Neural cell (in vitro differentiated cells): ENCODE data around the gene RYK. TPM values are rescaled to one million over a fixed set of nuclear protein-coding genes. Genes with fewer than 3 reads are reported as not detected.

Source experiments
- H2AFZ ChIP-seq: fragments of 200-600, 300-800 bp; sonication (generic), shearing (Covaris generic); 2 replicates; pipeline ENCODE4 v1.6.0; 2014; ENCODE audit warnings: low read depth, mild to moderate bottlenecking, antibody characterized with exemption, low read length, moderate library complexity
- H3F3A ChIP-seq: fragments of 200-600 bp; shearing (Covaris generic); 2 replicates; pipeline ENCODE4 v1.6.1; 2016; ENCODE audit warnings: mild to moderate bottlenecking, moderate library complexity, mixed read lengths, antibody characterized with exemption, low read length; ENCODE audit not compliant: insufficient read depth, poor library complexity, severe bottlenecking
- H3K27ac ChIP-seq: fragments of 200-600, 300-800 bp; sonication (generic), shearing (Covaris generic); 2 replicates; pipeline ENCODE4 v1.5.1; 2014; ENCODE audit warnings: mild to moderate bottlenecking, low read length, moderate library complexity
- H3K27me3 ChIP-seq: fragments of 300-800, 200-600 bp; sonication (generic), shearing (Covaris generic); 2 replicates; pipeline ENCODE4 v1.6.0; 2014; ENCODE audit warnings: mild to moderate bottlenecking, low read depth, low read length, moderate library complexity; ENCODE audit not compliant: insufficient read depth
- H3K36me3 ChIP-seq: fragments of 300-800, 200-600 bp; sonication (generic), shearing (Covaris generic); 2 replicates; pipeline ENCODE4 v1.5.1; 2014; ENCODE audit warnings: mild to moderate bottlenecking, antibody characterized with exemption, low read length, moderate library complexity; ENCODE audit not compliant: insufficient read depth
- H3K4me2 ChIP-seq: fragments of 300-800, 200-600 bp; sonication (generic), shearing (Covaris generic); 2 replicates; pipeline ENCODE4 v1.6.0; 2014; ENCODE audit warnings: mild to moderate bottlenecking, low read length
- H3K4me3 ChIP-seq: fragments of 300-800, 200-600 bp; sonication (generic), shearing (Covaris generic); 2 replicates; pipeline ENCODE4 v1.5.1; 2014; ENCODE audit warnings: mild to moderate bottlenecking, low read length, moderate library complexity
- H3K79me2 ChIP-seq: fragments of 200-600 bp; shearing (Covaris generic); replicated peaks from 2 replicates; pipeline ENCODE4 v1.6.0; 2014; ENCODE audit warnings: mild to moderate bottlenecking, low read length, moderate library complexity; ENCODE audit not compliant: insufficient read depth
- H3K9ac ChIP-seq: fragments of 300-800, 200-600 bp; sonication (generic), shearing (Covaris generic); 2 replicates; pipeline ENCODE4 v1.6.1; 2016; ENCODE audit warnings: mild to moderate bottlenecking, low read length, mixed read lengths
- H3K9me2 ChIP-seq: fragments of 200-600 bp; shearing (Covaris generic); 2 replicates; pipeline ENCODE4 v1.6.1; 2016; ENCODE audit warnings: mild to moderate bottlenecking, low read length, mixed read lengths; ENCODE audit not compliant: insufficient read depth
- H3K9me3 ChIP-seq: fragments of 200-600, 300-800 bp; sonication (generic), shearing (Covaris generic); 2 replicates; pipeline ENCODE4 v1.6.1; 2016; ENCODE audit warnings: mild to moderate bottlenecking, mixed run types, low read length, moderate library complexity, mixed read lengths
- H4K20me1 ChIP-seq: fragments of 200-600 bp; shearing (Covaris generic); 2 replicates; pipeline ENCODE4 v1.6.1; 2016; ENCODE audit warnings: mild to moderate bottlenecking, mixed run types; ENCODE audit not compliant: insufficient read depth
- EP300 ChIP-seq: fragments of 450-650 bp; conservative IDR thresholded peaks from 2 replicates; pipeline ENCODE4 v1.6.1; 2014; ENCODE audit warnings: antibody characterized with exemption, mild to moderate bottlenecking, moderate library complexity; ENCODE audit not compliant: poor library complexity, severe bottlenecking
- EZH2 ChIP-seq: fragments of 200-600, 300-800 bp; shearing (Covaris generic), sonication (generic); IDR thresholded peaks from 2 replicates; pipeline ENCODE4 v1.6.1; 2014; ENCODE audit warnings: antibody characterized with exemption, low read length, borderline replicate concordance, mild to moderate bottlenecking; ENCODE audit not compliant: insufficient read depth, poor library complexity, severe bottlenecking
- MXI1 ChIP-seq: fragments of 450-650 bp; conservative IDR thresholded peaks from 2 replicates; pipeline ENCODE4 v1.6.1; 2014; ENCODE audit warnings: antibody characterized with exemption, mild to moderate bottlenecking; ENCODE audit not compliant: poor library complexity, severe bottlenecking
- POLR2AphosphoS5 ChIP-seq: IDR thresholded peaks from 2 replicates; pipeline ENCODE4 v1.6.1; 2012
- RAD21 ChIP-seq: fragments of 450-650 bp; conservative IDR thresholded peaks from 2 replicates; pipeline ENCODE4 v1.6.1; 2014; ENCODE audit warnings: antibody characterized with exemption, mild to moderate bottlenecking, moderate library complexity
- SMC3 ChIP-seq: fragments of 450-650 bp; conservative IDR thresholded peaks from 2 replicates; pipeline ENCODE4 v1.6.1; 2014; ENCODE audit warnings: antibody characterized with exemption, mild to moderate bottlenecking, moderate library complexity; ENCODE audit not compliant: poor library complexity
- TAF1 ChIP-seq: IDR thresholded peaks from 2 replicates; pipeline ENCODE4 v1.6.1; 2012; ENCODE audit warnings: low read depth
- polyA plus RNA-seq: library from polyadenylated mRNA; depleted of rRNA; stranded (reverse); fragments of >200 nt; gene quantifications from 2 replicates; pipeline ENCODE4 v1.2.3, GENCODE V29; 2014
- TF ChIP-seq, protein P1 (sequence below): fragments of 450-650 bp; IDR thresholded peaks from 2 replicates; pipeline ENCODE4 v1.5.1; 2014; ENCODE audit warnings: antibody characterized with exemption, mild to moderate bottlenecking, moderate library complexity; ENCODE audit not compliant: poor library complexity, severe bottlenecking
- TF ChIP-seq, protein P2 (sequence below): IDR thresholded peaks from 2 replicates; pipeline ENCODE4 v1.6.1; 2012; ENCODE audit warnings: borderline replicate concordance

Gene RYK
- polyA plus RNA-seq, 1 donor from 2014 or later, result 68.6 TPM

DNA sequence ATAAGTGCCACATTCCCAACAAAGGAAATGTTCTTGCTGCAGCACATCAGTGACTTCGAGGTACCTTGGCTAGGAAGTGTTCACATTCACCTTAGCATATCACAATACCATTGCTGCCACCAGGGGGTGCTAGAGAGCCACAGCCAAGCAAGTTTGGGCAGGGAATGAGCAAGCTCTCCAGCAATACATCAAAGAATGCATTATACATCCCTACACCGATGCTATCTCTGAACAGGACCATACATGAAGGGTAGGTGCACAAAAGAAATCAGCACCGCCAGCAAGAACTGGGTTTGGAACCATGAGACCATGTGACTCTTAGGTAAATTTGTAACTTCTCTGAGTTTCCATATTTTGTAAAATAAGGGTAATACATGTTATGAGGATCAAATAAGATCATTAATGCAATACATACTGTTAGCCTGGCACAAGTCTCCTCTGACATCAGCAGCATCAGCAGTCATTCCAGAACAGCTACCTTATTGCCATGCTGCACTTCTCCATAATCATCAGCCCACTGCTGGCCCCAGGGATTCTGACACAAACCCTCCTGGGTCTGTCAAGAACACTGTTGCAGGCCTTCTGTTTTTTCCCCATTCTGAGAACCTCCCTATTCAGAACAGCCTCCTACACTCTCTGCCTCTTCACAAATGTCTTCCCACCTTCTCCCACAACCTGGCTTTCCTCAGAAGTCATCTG is 37.5 kb downstream of the RYK start:
- TF ChIP-seq, protein P1, sequence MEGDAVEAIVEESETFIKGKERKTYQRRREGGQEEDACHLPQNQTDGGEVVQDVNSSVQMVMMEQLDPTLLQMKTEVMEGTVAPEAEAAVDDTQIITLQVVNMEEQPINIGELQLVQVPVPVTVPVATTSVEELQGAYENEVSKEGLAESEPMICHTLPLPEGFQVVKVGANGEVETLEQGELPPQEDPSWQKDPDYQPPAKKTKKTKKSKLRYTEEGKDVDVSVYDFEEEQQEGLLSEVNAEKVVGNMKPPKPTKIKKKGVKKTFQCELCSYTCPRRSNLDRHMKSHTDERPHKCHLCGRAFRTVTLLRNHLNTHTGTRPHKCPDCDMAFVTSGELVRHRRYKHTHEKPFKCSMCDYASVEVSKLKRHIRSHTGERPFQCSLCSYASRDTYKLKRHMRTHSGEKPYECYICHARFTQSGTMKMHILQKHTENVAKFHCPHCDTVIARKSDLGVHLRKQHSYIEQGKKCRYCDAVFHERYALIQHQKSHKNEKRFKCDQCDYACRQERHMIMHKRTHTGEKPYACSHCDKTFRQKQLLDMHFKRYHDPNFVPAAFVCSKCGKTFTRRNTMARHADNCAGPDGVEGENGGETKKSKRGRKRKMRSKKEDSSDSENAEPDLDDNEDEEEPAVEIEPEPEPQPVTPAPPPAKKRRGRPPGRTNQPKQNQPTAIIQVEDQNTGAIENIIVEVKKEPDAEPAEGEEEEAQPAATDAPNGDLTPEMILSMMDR, result peak; percentile 81
- TF ChIP-seq MXI1, result no peak
- no peak for TF ChIP-seq TAF1
- TF ChIP-seq EZH2, result no peak
- no peak for TF ChIP-seq POLR2AphosphoS5
- TF ChIP-seq RAD21, result peak; percentile 71
- TF ChIP-seq SMC3, result peak; percentile 77
- TF ChIP-seq, protein P2, sequence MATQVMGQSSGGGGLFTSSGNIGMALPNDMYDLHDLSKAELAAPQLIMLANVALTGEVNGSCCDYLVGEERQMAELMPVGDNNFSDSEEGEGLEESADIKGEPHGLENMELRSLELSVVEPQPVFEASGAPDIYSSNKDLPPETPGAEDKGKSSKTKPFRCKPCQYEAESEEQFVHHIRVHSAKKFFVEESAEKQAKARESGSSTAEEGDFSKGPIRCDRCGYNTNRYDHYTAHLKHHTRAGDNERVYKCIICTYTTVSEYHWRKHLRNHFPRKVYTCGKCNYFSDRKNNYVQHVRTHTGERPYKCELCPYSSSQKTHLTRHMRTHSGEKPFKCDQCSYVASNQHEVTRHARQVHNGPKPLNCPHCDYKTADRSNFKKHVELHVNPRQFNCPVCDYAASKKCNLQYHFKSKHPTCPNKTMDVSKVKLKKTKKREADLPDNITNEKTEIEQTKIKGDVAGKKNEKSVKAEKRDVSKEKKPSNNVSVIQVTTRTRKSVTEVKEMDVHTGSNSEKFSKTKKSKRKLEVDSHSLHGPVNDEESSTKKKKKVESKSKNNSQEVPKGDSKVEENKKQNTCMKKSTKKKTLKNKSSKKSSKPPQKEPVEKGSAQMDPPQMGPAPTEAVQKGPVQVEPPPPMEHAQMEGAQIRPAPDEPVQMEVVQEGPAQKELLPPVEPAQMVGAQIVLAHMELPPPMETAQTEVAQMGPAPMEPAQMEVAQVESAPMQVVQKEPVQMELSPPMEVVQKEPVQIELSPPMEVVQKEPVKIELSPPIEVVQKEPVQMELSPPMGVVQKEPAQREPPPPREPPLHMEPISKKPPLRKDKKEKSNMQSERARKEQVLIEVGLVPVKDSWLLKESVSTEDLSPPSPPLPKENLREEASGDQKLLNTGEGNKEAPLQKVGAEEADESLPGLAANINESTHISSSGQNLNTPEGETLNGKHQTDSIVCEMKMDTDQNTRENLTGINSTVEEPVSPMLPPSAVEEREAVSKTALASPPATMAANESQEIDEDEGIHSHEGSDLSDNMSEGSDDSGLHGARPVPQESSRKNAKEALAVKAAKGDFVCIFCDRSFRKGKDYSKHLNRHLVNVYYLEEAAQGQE, result no peak
- no peak for TF ChIP-seq EP300
- Histone ChIP-seq H3K27ac (no peak overlapping the region), H2AFZ (no peak overlapping the region), H3K27me3 (no peaks in the 10 kb centered on the region), H3F3A (no peaks in the 10 kb centered on the region), H3K4me3 (no peak overlapping the region), H3K79me2 (no peaks in the 10 kb centered on the region), H3K9ac (no peak overlapping the region), H3K36me3 (no peaks in the 10 kb centered on the region), H3K9me3 (no peaks in the 10 kb centered on the region), H4K20me1 (no peaks in the 10 kb centered on the region), H3K4me2 (no peak overlapping the region), H3K9me2 (no peaks in the 10 kb centered on the region)

DNA sequence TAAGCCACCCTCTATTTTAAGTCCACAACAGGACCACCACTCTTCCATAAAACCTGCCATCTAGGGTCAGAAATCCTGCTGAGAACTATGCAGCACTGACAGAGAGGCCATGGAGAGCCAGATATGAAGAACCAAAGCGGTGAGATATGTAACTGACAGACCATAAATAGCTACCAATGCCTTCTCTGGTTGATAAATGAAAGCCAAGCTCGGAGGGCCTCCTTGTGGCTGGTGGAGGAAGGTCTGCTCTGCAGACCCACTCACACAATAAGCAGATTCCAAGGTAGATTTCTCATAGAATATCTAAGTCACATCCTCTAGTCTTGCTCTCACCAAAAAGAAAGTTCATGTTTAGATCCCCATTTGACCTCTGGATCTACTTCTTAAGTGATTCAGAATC is 38.9 kb downstream of the RYK start:
- Histone ChIP-seq H3K4me2 (no peak overlapping the region), H4K20me1 (no peaks in the 10 kb centered on the region), H3K9me2 (no peaks in the 10 kb centered on the region), H3K9me3 (no peaks in the 10 kb centered on the region), H2AFZ (no peak overlapping the region), H3F3A (no peaks in the 10 kb centered on the region), H3K9ac (no peak overlapping the region), H3K27ac (no peak overlapping the region), H3K79me2 (no peaks in the 10 kb centered on the region), H3K36me3 (no peaks in the 10 kb centered on the region), H3K27me3 (no peaks in the 10 kb centered on the region), H3K4me3 (no peak overlapping the region)
- TF ChIP-seq RAD21 (peak; percentile 73), TAF1 (no peak), MXI1 (no peak), POLR2AphosphoS5 (no peak), EP300 (no peak), EZH2 (no peak), SMC3 (peak; percentile 63)
- TF ChIP-seq, protein P1, result peak; percentile 70
- TF ChIP-seq, protein P2, result no peak
